Measurements from ENCODE around the gene PRMT1.
"Not testable (repeated sequence)": the region's sequence is repeated elsewhere in the genome, so short reads cannot be mapped to it uniquely, and the experiment has no call there.

The PRMT1 gene

GRCh38 chr19:49712397-49712859 is 35.4 kb downstream of the PRMT1 start:
- no peak overlapping the region for H3K4me3 ChIP-seq (replicated peaks; ENCODE audit: low read depth, low read length)
- DNase-seq (ENCODE audit: low read depth), result peak; percentile 60
- TF ChIP-seq CTCF (IDR thresholded peaks at IDR 0.05; ENCODE audit: low read length, missing control alignments), result no peak

- TF ChIP-seq CTCF (IDR thresholded peaks at IDR 0.05; ENCODE audit: low read length, missing control alignments), result no peak
- no peak overlapping the region for H3K4me3 ChIP-seq (replicated peaks; ENCODE audit: low read depth, low read length)
- DNase-seq (ENCODE audit: low read depth), result no peak
Observed at GRCh38 chr19:49713236-49713845, 36.3 kb downstream of the PRMT1 start.

DNA sequence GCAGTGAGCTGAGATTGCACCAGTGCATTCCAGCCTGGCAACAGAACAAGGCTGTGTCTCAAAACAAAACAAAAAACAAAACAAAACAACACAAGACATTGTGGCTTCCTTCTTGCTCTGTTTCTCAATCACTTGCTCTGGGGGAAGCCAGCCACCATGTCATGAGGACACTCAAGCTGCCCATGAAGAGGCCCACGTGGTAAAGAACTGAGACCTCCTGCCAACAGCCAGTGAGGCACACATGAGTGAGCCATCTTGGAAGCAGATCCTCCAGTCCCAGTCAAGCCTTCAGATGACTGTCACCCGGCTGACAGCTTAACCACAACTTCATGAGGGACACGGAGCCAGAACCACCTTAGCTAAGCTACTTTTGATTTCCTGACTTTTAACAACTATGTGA is 39.1 kb downstream of the PRMT1 start:
- no peak for DNase-seq (ENCODE audit: low read depth)
- no peak for TF ChIP-seq CTCF (IDR thresholded peaks at IDR 0.05; ENCODE audit: low read length, missing control alignments)
- no peak overlapping the region for H3K4me3 ChIP-seq (replicated peaks; ENCODE audit: low read depth, low read length)

DNA sequence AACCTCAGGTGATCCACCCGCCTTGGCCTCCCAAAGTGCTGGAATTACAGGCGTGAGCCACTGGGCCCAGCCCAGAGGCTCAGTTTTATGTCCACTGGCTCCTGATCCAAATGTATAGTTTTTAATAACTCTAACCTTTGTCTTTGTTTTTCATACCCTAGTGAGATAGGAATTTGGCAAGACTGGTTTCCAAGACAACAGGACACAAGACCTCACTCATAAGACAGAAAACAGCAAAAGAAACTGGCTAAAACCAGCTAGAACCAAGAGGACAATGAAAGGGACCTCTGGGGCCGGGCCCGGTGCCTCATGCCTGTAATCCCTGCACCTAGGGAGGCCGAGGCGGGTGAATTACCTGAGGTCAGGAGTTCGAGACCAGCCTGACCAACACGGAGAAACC is 41.4 kb downstream of the PRMT1 start:
- peak; percentile 67 for DNase-seq (ENCODE audit: low read depth)
- H3K4me3 ChIP-seq (replicated peaks; ENCODE audit: low read depth, low read length), result no peak overlapping the region
- TF ChIP-seq CTCF (IDR thresholded peaks at IDR 0.05; ENCODE audit: low read length, missing control alignments), result no peak

- H3K4me3 ChIP-seq (replicated peaks; ENCODE audit: low read depth, low read length), result no peak overlapping the region
- no peak for TF ChIP-seq CTCF (IDR thresholded peaks at IDR 0.05; ENCODE audit: low read length, missing control alignments)
- no peak for DNase-seq (ENCODE audit: low read depth)
Observed at GRCh38 chr19:49718991-49719390, 41.9 kb downstream of the PRMT1 start.

DNA sequence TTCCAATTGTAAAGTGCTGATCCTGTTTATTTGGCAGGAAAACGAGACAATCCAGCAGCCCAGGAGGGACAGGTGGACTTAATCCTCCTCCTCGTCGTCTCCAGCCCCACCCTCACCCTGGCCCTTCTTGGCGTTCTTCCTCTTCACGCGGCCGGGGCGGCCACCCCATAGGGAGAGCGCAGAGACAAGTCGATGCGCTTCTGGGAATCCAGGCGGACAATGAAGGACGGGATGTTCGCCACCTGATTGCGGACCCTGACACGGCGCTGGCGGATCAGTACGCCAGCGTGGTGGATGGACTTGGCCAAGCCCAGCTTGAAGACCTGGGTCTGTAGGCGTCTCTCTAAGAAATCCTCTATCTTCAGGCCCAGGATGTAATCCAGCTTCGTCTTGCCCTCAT is 42.3 kb downstream of the PRMT1 start:
- not testable (repeated sequence) for H3K4me3 ChIP-seq (replicated peaks; ENCODE audit: low read depth, low read length); DNase-seq (ENCODE audit: low read depth)

DNA sequence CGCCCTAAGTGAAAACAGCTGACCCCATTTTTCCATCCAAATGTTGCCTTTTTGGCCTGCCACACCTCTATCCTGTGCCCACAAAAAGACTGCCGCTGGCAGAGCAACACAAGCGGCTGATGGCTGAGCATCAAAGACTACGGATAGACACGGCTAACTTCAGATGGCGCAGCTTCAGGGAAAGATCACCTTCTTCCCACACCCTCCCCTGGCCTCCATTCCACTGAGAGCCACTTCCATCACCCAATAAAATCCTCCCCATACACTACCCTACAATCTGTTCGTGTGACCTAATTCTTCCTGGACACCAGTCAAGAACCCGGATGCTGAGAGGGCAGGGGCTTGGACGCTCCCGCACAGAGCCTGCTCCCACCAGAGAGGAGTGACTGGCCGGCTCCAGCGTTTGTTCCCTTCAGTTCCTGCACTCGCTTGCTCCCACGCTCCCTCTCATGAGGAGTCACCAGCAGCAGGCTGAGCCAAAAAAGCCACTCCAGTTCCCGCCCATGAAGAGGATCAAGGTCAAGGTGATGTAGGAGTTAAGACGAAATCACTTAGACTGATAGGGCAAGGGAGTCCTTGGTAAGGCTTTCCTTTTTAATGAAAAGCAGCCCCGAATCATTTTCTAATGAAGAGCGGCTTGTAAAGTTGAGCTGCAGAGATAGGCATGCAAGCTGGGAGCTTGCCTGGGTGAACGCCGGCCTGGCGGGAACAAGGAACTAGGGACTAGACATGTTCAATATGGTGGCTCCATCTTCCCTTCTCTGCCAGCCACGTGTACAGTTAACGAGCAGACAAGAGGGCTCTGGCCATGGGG is 50.4 kb downstream of the PRMT1 start:
- peak; percentile 77 for DNase-seq (ENCODE audit: low read depth)
- no peak for TF ChIP-seq CTCF (IDR thresholded peaks at IDR 0.05; ENCODE audit: low read length, missing control alignments)
- H3K4me3 ChIP-seq (replicated peaks; ENCODE audit: low read depth, low read length), result no peak overlapping the region

All from fibroblast of pulmonary artery (primary cell).